ENCODE measurements around the gene PDC. TPM values are rescaled to one million over a fixed set of nuclear protein-coding genes. Genes with fewer than 3 reads are reported as not detected.

Gene PDC
- polyA plus RNA-seq, 2 of the 4 experiments (the other 2 are of a cell fraction), result not detected

GRCh38 chr1:186442651-186443375 lies 18.1 kb downstream of the PDC start (continued):
- TF ChIP-seq HES2 (IDR thresholded peaks at IDR 0.05) (peak; percentile 31; the same call in 1 of the 2 replicates), PHF8 (IDR thresholded peaks at IDR 0.05; ENCODE audit: borderline replicate concordance, low read depth) (no peak), CEBPB (IDR thresholded peaks at IDR 0.05) (peak; percentile 66 to 85), ELK1 (IDR thresholded peaks at IDR 0.05; ENCODE audit: low read depth, low read length) (no peak)

- CTCF ChIA-PET, result interaction anchor here (0.7 kb wide), 1 partner anchor 66 kb away, joined by 3 read pairs; the partner anchor contains the start of gene TPR
- POLR2A ChIA-PET, result no interaction called here
- Histone ChIP-seq H3K4me3 (no peak overlapping the region), H3K9me3 (no peaks in the 10 kb centered on the region), H3K4me2 (peak overlapping the region; percentile 27; the same call in 2 of the 3 replicates), H3K4me1 (peaks cover 28% of the 10 kb centered on the region), H3K27ac (no peak overlapping the region; a peak in 1 of 6 replicates)
- no peak for TF ChIP-seq FOSL2 (IDR thresholded peaks at IDR 0.05)
- TF ChIP-seq FOSL2 (CRISPR knock-in tag; IDR thresholded peaks at IDR 0.05), result peak; percentile 24; the same call in 1 of the 2 replicates
- no peak for TF ChIP-seq POLR2AphosphoS2 (conservative IDR thresholded peaks at IDR 0.05; ENCODE audit: low read length)
- FAIRE-seq (peak; percentile 73), ATAC-seq (peak in 1 of 2 experiments; percentile 48; a peak in 2 of 6 replicates), DNase-seq (ENCODE audit: low read depth in 1 of 2, low spot score in 1 of 2) (peak; percentile 5 to 53)
- WGBS (ENCODE audit: missing lambda C conversion rate), result 24% methylated on average over 3 of the region's 3 CpGs
These were observed 20.3 kb downstream of the PDC start for GRCh38 chr1:186440584-186440983.

- POLR2A ChIA-PET, result no interaction called here
- peaks cover 28% of the 10 kb centered on the region for H3K4me1 ChIP-seq
- TF ChIP-seq RCOR1 (IDR thresholded peaks at IDR 0.05; ENCODE audit: low read depth, low read length) (no peak), CBX2 (IDR thresholded peaks at IDR 0.05; ENCODE audit: borderline replicate concordance, low read depth) (no peak), JUNB (IDR thresholded peaks at IDR 0.05) (no peak), GATA3 (IDR thresholded peaks at IDR 0.05; ENCODE audit: borderline replicate concordance) (no peak), SREBF2 (IDR thresholded peaks at IDR 0.05) (no peak), BCL3 (IDR thresholded peaks at IDR 0.05) (no peak), ZC3H11A (IDR thresholded peaks at IDR 0.05) (no peak), RAD21 (conservative IDR thresholded peaks at IDR 0.05 in 1 of 2, IDR thresholded peaks at IDR 0.05 in 1 of 2) (no peak), KDM1A (IDR thresholded peaks at IDR 0.05; ENCODE audit: low read depth) (no peak), CBX8 (IDR thresholded peaks at IDR 0.05) (no peak), EHF (CRISPR knock-in tag; IDR thresholded peaks at IDR 0.05) (no peak), ESRRA (IDR thresholded peaks at IDR 0.05; ENCODE audit: borderline replicate concordance, low read length) (no peak), POLR2AphosphoS2 (conservative IDR thresholded peaks at IDR 0.05; ENCODE audit: low read length) (no peak), BHLHE40 (IDR thresholded peaks at IDR 0.05; ENCODE audit: low read depth, low read length) (no peak), FOXS1 (CRISPR knock-in tag; IDR thresholded peaks at IDR 0.05) (no peak), ELK1 (IDR thresholded peaks at IDR 0.05; ENCODE audit: low read depth, low read length) (no peak), MAZ (IDR thresholded peaks at IDR 0.05; ENCODE audit: borderline replicate concordance, low read depth, low read length) (no peak), CEBPB (IDR thresholded peaks at IDR 0.05) (no peak), HMGXB4 (CRISPR knock-in tag; IDR thresholded peaks at IDR 0.05; ENCODE audit: borderline replicate concordance) (no peak)
- H3K4me3 ChIP-seq, result no peak overlapping the region
- H3K9me3 ChIP-seq, result no peaks in the 10 kb centered on the region
- DNase-seq (ENCODE audit: low read depth in 1 of 2, low spot score in 1 of 2), result no peak
- H3K27ac ChIP-seq, result no peak overlapping the region
- no peak overlapping the region for H3K4me2 ChIP-seq
- WGBS (ENCODE audit: missing lambda C conversion rate), result 94% methylated on average over 5 of the region's 5 CpGs
- CTCF ChIA-PET, result interaction anchor here (0.8 to 1.2 kb wide), 2 partner anchors 31 to 44 kb away, joined by 3 to 4 read pairs; no protein-coding TSS in a partner anchor
- FAIRE-seq, result no peak
- ATAC-seq, result no peak
These were observed 22.3 kb downstream of the PDC start for GRCh38 chr1:186438567-186438966.
